NCI-H2107 treated with DMSO at 0.1 percent for 48 hours (cell line): ENCODE data around the gene CEMIP.

ENCODE experiments used
- DNase-seq: peaks from one replicate; lab custom pipeline; 2025; ENCODE audit not compliant: unreplicated experiment; lab: John Stamatoyannopoulos, UW

CEMIP gene

DNA sequence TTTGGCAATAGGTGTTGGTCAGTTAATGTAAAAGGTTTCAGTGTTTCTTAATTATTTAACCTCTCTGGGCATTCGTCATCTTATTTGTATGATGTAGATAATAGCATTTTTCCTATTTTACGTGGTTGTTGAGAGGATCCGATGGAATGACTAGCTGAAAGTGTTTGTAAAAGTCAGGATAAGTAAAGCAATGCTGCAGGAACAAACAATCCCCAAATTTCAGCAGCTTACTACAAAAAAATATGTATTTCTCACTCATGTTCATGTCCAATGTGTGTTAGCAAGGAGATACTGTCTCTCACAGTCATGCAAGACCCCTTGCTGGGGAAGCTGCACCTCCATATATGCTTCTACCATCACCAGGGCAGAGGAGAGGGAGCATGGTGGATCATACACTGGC, 38.7 kb downstream of the CEMIP start:
- DNase-seq = no peak

DNA sequence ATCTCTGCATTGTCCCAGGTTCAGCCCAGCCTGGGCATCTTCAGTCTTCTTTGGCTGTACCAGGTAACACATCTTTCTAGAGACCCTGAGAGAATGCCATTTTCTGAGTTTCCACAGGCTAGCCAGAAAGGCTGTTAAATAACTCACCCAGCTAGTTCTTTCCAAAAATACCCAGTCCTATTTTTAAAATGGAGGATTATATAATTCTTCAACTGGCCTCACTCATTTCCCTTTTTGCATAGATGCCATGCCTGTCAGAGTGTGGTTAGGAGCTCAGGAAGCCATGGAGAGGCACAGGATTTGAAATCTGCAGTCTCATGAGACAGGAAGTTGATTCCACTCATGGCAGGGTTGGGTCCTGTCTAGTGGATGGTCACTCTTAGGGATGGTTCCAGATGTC, 39.8 kb downstream of the CEMIP start:
- no peak for DNase-seq

DNA sequence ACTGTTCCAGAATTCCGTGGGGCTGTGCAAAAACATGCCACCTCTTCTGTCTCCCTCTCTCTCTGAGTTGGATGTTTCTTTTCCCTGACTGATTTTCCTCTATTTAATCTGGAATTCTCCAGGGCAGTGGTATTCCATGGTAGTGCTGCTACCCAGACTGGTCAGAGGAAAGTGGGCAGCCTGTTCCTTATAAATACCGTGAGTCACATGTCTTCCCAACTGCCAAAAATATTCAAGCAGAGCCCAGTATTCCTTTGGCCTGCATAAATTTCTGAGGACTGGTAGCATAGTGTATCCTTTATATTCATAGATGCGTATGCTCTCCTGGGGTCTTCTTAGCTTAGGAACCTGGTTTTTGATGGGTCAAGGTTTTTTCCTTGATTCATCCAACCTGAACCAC, 40.9 kb downstream of the CEMIP start:
- no peak for DNase-seq

DNA sequence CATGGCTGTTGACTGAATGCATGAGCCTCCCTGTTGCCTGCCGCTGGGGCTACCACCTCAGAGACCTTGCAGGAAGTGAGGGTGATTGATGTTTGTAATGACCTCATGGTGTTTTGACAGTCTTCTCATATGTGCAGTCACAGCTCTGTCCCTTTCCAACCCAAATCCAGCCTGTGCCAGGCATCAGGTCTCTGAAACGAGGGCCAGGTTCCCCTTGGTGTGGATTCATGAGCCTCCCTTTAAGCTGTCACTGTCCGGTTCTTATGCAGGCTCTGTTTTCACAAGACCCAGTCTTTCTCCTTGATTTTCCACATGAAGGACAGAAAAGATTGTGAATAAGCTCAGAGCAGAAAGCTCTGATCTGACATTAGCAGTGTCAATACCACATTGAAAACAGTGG, 43.1 kb downstream of the CEMIP start:
- no peak for DNase-seq

DNA sequence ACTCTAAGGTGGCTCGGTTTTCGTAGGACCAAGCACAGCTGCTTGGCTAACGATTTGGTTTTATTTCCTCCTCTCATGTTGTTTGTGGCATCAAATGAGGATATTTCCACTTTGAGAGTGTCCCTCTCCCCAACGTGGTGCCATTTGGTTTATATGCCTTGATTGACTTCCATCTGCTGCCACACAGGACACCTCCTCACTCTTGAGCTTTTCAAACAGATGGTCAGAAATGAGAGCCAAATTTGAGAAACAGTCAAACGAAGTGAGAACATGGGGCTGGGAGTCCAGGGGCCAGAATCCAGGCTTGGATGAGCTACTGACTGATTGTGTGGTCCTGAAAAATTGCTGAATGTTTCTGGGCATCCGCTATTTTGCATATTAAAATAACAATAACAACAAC, 43.5 kb downstream of the CEMIP start:
- DNase-seq = no peak

DNA sequence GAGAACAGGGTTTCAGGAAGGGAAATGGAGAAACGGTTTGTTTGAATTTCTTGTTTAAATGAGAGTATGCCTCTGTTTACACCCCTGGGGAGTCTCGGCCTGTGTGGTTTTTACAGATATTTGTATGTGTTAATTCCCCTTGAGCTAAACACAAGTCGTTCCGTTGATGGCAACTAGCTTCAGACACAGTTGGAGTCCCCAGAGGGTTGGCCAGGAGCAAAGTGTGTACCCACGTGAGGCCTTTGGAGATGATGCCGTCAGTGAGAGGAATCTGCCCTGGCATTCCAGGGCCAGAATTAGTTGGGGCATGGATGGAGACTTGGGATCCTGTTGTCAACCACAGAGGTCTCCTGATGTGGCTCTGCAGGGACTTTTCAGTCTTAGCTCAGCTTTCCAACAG, 44.0 kb downstream of the CEMIP start:
- no peak for DNase-seq

DNA sequence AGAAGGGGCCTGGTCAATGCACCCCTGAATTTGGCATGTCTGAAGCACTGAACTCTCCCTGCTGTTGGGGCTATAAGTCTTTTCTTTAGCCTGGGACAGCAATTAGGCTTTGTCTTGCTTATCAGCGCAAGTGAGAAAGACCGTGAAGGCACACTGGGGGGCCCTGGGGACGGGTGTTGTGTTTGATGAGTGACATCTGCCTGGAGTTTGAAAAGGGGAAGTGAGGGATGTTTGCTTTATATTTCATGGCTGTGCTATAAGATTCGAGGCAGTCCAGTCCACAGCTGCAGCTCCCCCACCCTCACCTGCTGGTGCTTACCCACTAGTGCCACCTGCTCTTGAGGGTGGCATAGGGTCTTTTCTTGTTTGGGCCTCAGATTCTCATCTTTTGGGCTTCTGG, 44.8 kb downstream of the CEMIP start:
- DNase-seq = no peak

DNA sequence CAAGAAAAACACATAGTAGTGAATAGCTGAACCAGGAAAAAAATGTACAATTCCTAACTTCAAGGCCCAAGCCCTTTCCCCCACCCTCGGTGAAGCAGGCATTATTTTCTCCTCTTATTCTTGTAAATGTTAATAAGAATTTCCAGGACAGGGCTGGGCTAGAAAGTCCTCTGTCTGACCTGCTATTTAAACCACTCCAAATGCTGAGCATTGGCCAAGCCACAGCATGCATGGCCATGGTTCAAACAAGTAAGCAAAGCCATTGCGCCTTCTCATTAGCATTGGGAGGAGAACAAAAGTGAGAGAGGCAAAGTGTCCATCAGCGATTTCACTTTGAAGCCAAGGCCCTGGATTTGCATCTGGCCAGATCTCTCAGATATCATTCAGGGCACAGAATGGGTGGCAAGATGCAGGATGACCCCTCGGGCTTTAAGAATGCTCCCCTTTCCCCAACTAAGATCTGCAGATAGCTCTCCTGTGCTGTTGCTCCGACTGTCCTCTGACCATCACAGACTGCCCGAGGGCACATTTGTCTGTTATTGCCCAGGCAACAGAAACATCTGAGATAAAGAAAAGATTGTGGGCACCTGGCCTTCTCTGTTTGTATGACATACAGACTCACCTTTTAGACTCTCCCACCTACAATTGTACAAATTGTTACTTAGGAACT, 46.3 kb downstream of the CEMIP start:
- DNase-seq = no peak

DNA sequence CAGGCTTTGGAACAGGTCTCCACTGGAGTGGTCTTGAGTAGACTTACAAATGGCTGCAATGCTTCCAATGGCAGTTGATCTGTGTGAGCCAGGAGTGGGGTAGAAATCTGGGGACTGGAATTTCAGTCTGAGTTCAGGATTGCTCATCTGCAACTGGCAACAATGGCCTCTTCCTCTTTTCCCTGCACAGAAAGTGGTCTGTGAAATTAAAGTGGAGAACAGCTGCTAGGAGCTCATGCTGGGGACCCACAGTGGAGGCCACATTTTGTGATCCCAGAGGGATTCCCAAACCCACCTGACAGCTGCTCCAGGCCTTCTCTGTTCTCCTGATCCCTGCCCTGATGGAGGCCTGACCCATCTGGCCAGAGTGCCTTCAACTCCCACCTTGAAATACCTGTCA, 49.6 kb downstream of the CEMIP start:
- no peak for DNase-seq

DNA sequence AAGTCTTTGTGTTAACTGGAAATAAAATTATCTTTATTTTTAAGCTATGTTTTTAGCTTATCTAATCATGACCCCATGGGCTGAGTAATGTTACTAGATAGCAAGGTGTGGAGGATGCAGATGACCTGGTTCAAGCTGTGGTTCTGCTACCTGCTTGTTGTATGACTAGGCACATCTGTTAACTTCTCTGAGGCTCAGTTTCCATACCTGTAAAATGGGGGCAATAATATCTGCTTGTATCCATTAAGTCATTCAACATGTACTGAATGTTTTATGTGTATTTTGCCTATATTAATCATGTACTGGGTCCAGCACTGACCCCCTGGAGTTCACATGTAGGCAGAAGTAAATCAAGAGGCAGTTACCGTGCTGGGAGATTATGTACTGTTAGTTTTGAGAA, 51.5 kb downstream of the CEMIP start:
- no peak for DNase-seq

DNA sequence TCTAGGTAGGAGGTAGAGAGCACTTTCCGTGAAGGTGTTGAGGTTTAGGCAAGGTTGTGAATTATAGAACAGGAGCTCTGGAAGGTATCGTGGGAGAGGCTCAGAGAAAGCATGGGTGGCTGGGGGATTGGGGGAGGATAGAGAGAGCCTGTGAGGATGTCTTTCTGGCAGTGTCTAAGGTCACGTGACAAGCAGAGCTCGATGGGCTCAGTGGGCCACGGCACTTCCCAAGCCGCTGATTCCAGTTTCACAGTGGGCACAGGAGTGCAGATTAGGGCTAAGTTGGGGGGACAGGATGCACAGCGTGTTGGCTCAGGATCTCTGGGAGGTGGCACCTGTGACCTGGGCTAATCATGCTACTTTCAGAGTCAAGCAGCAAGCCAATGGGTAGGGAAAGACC, 52.0 kb downstream of the CEMIP start:
- DNase-seq = no peak

DNA sequence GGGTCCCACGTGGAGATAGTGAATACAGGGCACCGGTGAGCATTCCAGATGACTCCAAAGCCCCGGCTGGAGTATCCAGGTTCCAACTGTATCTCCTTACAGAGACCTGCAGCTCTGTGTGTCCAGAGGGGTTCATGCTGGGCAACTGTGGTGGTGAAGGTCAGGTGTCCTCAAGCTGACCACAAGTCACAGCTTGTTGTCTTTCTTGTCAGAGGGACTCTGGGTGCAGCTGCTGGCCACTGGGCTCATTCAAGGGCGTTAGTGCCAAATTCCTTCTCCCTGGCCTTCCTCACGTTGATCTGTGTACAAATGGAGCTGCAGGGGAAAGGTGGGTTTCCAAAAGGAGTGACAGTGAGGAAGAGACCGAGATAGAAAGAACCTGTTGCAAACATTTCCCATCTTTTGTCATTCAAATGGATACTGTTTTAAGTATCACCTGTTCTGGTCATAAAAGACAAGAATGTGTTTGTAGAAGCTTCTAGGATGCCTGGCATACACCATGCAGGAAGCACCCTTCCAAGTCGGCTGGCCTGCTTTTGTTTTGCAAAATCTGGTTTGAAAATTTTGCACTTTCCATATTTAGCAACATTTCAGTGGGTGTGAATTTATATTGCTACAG, 52.5 kb downstream of the CEMIP start:
- DNase-seq = no peak

DNA sequence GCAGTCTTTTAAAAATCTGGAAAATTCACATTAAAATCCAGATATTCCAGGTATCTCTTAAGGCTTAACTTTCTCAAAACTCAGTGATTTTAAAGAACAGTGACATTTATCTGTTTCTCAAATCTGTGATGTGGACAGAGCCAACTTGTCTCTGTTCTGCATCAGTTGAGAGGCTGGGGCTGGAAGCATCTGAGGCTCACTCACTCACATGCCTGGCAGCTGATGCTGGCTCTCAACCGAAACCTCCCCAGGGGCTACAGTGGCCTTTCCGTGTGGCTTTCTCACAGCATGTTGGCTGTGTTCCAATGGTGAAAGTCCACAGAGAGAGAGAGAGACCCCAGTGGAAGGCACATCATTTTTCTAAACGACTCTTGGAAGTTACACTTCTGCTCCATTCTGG, 53.5 kb downstream of the CEMIP start:
- no peak for DNase-seq

DNA sequence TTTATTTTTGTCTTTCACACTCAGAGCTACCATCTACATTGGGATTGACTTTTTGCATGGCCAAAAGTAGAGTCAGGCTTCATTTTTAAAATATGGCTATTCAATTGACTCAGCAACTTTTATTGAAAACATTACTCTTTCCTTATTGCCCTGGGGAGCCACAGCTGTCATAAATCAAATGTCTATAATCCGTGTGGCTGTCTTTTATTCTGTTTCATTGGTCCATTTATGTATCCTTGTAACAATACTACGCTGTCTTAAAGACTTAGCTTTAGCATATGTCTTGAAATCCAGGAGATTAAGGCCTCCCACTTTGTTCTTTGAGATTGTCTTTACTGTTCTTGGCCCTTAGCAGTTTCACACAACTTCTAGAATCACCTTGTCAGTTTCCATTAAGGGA, 55.2 kb downstream of the CEMIP start:
- no peak for DNase-seq

DNA sequence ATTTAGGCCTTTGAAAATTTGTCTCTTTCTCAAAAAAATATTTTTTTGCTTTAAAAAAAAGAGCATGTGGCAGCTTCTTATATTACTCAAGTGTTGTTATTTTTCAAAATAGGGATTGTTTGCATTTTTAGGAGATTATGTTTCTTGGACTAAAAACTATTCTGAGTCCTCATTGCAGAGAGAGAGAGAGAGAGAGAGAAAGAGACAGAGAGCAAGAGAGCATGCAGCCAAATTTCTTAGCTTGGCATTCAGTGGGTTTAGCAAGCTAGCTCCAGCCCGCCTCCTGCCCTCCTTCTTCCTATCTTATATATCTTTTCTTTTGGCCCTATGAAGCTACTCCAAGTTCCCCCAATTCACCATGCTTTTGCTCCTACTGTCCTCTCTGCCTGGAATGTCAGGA, 55.7 kb downstream of the CEMIP start:
- DNase-seq = no peak

DNA sequence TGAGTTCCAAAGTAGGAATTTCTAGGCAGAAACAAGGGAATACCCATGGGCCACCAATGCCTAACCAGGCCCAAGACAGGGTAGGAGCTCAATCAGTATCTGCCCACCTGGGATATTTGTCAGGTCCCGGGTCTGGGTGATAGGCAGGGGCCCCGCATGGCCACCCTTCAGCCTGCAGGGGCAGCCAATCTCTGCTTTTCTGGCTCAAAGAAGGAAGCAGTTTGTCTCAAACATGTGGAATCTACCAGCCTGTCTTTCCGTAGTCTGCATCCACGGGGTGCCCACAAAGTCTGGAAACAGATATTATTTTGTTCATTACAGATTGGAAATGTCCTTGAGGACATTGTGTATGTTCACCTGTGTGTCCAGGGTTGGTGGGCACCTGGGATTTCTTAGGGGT, 56.2 kb downstream of the CEMIP start:
- DNase-seq = no peak

DNA sequence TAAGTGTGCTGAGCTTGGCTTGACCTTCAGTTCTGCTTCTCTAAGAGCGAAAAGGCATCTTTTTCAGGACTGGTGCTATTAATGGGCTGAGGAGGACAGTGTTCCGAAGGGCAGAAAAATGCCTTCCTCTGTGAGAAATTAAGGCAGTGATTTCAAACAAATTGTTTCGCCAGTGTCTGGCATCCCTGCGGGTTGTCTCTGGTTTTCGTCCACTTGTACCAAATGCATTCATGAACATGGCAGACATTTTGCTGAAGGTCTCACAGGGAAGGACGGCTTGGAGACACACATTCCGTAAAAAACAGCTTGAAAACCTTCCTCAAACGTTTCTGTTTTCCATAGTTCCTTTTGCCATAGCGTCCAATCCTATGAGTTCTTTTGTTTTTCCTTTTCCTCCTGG, 57.1 kb downstream of the CEMIP start:
- DNase-seq = no peak

DNA sequence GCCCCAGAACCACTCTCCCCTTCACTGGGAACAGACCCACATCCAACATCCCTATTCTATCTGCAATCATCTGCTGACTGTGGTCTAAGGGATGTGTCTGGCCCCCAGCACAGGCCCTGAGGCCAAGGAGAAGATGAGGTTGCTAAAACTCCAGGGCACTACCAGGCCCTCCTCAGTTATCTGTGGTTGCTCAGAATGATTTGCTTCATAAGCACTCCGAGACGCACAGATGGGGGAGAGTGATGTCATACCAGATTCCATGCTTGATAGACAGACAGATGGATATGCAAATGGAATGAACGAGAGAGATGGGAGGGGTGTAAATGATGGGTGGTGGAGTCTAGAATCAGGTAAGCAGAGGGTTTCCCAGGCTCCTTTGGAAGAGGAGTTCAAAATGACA, 57.8 kb downstream of the CEMIP start:
- DNase-seq = no peak

DNA sequence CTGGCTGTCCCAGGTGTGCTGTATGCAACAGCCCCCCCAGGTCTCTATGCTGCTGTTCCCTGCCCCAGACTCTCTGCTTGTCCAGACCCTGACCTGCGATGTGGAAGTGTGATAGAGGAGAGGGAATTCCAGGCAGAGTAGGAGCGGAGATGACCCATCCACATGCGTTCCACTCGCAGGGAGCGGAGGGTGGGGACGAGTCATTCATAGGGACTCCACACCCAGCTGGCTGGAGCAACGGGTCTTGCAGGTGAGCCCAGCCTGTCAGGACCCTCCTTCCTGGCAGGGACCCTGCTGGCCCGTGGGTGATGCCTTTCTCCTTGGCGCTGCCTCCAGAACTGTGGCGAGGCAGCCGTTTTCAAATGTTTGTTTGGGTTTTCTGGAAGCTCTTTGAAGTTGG, 58.8 kb downstream of the CEMIP start:
- DNase-seq = no peak

DNA sequence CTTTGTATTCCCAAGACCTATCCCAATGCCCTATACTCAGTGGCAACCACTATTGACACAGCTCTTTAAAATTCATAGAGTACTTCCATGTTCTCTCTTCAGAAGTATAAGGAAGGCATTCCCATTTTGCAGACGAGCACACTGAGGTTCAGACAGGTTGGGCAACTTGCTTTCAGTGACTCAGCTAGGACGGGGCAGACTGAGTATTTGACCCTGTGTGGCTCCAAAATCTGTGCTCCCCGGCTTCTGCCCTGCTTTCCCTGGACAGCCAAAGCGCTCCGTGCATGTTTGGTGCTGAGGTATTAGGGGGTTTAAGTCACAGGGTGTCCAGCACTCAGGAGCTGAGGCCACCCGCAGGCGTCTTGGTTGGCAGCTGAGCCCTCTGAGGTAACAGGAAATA, 59.5 kb downstream of the CEMIP start:
- DNase-seq = no peak

DNA sequence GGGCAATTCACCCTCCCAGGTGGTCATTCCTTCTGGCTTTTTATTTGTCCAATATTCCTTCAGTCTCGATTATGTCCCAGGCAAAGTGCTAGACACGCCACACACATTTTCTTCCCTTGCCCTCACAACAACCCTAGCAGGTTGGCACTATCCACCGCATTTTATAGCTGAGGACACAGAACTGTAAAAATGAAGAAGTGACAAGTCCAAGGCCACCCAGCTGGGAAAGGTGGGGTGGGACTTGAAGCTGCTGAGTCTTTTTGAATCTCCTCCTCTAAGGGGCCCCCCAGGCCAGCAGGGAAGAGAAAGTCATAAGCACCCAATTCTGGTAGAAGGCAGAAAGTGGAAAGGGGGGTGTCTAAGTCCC, 60.6 kb downstream of the CEMIP start:
- DNase-seq = no peak

DNA sequence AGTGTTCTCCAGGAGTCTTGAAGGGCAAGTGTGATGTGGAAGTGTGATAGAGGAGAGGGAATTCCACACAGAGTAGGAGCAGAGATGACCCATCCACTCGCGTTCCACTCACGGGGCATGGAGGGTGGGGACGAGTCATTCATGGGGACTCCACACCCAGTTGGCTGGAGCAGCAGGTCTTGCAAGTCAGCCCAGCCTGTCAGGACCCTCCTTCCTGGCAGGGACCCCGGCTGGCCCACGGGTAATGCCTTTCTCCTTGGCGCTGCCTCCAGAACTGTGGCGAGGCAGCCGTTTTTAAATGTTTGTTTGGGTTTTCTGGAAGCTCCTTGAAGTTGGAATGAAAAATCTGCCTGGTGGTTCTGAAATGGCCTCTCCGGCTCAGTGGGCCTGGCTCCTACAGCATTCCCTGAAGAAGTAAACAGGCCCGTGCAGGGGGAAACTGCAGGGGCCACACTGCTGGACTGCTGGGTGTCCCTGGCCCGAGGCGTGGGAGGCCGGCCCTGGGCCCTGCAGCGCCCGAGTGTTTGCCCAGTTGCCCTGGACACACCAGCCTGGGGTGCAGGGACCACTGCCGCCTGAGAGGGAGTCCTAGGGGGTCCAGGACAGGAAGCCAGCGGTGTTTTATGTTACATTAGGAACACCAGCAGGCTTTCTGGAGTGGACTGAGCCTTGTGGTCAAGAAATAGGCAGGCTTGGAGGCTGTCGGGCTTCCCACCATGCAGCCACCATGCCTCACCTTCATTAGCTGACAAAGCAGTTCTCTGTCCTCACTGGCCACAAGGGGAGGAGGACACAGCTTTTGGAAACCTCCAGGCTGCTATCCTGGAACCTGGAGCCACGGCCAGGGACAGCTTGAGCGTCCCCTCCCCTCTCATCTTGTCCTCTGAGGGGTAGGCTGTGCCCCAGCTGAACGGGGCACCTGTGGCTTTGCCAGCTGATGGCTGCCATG, 61.3 kb downstream of the CEMIP start:
- no peak for DNase-seq
